Neural progenitor cell (in vitro differentiated cells): ENCODE data around the gene LINC01488. TPM values are rescaled to one million over a fixed set of nuclear protein-coding genes. Genes with fewer than 3 reads are reported as not detected.
A peak's percentile ranks its signal among the peaks of the same experiment; 100 is the strongest.

Experiments
- DNase-seq: peaks from one replicate; pipeline ENCODE4 v3.0.0-alpha.2; 2016; ENCODE audit warnings: low spot score
- H2AFZ ChIP-seq: fragments of 200-600 bp; sonication (generic); replicated peaks from 2 replicates; pipeline ENCODE4 v1.6.1; 2016; ENCODE audit warnings: antibody characterized with exemption
- H3F3A ChIP-seq: fragments of 200-600 bp; sonication (generic); 2 replicates; pipeline ENCODE4 v1.6.1; 2016; ENCODE audit warnings: antibody characterized with exemption, low read depth
- H3K27ac ChIP-seq: fragments of 200-600 bp; sonication (generic); 2 replicates; pipeline ENCODE4 v1.5.1; 2016; ENCODE audit warnings: mild to moderate bottlenecking
- H3K27me3 ChIP-seq: fragments of 200-600 bp; sonication (generic); 2 replicates; pipeline ENCODE4 v1.6.1; 2016; ENCODE audit warnings: mild to moderate bottlenecking, moderate library complexity
- H3K36me3 ChIP-seq: fragments of 200-600 bp; sonication (generic); 2 replicates; pipeline ENCODE4 v1.5.1; 2016
- H3K4me1 ChIP-seq: fragments of 200-600 bp; sonication (generic); 2 replicates; pipeline ENCODE4 v1.6.1; 2016; ENCODE audit warnings: mixed run types
- H3K4me2 ChIP-seq: fragments of 200-600 bp; sonication (generic); 2 replicates; pipeline ENCODE4 v1.6.1; 2016
- H3K4me3 ChIP-seq: fragments of 200-600 bp; sonication (generic); 2 replicates; pipeline ENCODE4 v1.5.1; 2016
- H3K79me2 ChIP-seq: fragments of 200-600 bp; sonication (generic); 2 replicates; pipeline ENCODE4 v1.6.1; 2016; ENCODE audit warnings: low read depth
- H3K9ac ChIP-seq: fragments of 200-600 bp; sonication (generic); 2 replicates; pipeline ENCODE4 v1.6.1; 2016
- H3K9me3 ChIP-seq: fragments of 200-600 bp; sonication (generic); 2 replicates; pipeline ENCODE4 v1.5.1; 2016; ENCODE audit warnings: low read depth
- H4K20me1 ChIP-seq: fragments of 200-600 bp; sonication (generic); 2 replicates; pipeline ENCODE4 v1.6.1; 2016; ENCODE audit warnings: low read depth
- H3K27ac Mint-ChIP-seq: 3 replicates; pipeline ENCODE4 v1.8.0; 2021; ENCODE audit warnings: mixed read lengths
- H3K27me3 Mint-ChIP-seq: 2 replicates; pipeline ENCODE4 v1.8.0; 2022; ENCODE audit warnings: low read depth, mild to moderate bottlenecking, inconsistent platforms, moderate library complexity, mixed read lengths; ENCODE audit not compliant: insufficient read depth
- H3K36me3 Mint-ChIP-seq: 3 replicates; pipeline ENCODE4 v1.8.0; 2021; ENCODE audit warnings: mixed read lengths
- H3K4me1 Mint-ChIP-seq: 3 replicates; pipeline ENCODE4 v1.8.0; 2021; ENCODE audit warnings: mixed read lengths
- H3K4me3 Mint-ChIP-seq: 3 replicates; pipeline ENCODE4 v1.8.0; 2021; ENCODE audit warnings: mild to moderate bottlenecking, moderate library complexity, mixed read lengths
- H3K9me3 Mint-ChIP-seq: 3 replicates; pipeline ENCODE4 v1.8.0; 2020; ENCODE audit warnings: mixed read lengths
- EZH2 ChIP-seq: fragments of 200-600 bp; sonication (generic); IDR thresholded peaks from 2 replicates; pipeline ENCODE4 v1.6.1; 2017; ENCODE audit warnings: antibody characterized with exemption, mild to moderate bottlenecking, moderate library complexity
- EZH2phosphoT487 ChIP-seq: fragments of 200-600 bp; sonication (generic); IDR thresholded peaks from 2 replicates; pipeline ENCODE4 v1.6.1; 2017; ENCODE audit warnings: antibody characterized with exemption
- total RNA-seq: library from RNA; depleted of rRNA; stranded (reverse); fragments of >200 nt; gene quantifications from 2 replicates; pipeline ENCODE4 v1.2.3, GENCODE V29; 2015; ENCODE audit warnings: low replicate concordance
- TF ChIP-seq, protein P1 (sequence below): fragments of 200-600 bp; sonication (generic); IDR thresholded peaks from 2 replicates; pipeline ENCODE4 v1.5.1; 2017; ENCODE audit warnings: antibody characterized with exemption, mild to moderate bottlenecking

The LINC01488 gene
- total RNA-seq, 1 donor from 2014 or later, result 0.09 TPM

DNA sequence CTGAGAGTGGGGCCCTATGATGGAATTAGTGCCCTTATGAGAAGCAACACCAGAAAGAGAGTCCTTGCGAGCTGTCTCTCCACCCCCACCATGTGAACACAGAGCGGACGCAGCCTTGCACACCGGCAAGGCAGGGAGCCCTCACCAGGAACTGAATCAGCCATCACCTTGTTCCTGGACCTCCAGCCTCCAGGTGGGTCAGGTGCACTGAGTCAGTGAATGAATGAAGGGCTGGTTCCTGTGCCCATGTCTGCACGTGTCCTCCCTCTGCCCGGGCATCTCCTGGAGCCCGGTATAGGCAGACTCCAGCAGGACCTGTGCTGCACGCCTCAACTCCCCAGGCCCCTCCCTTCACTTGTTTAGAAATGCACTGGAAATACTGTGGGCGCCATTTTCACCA, 54.9 kb downstream of the LINC01488 start:
- H3K4me3 ChIP-seq, result no peak overlapping the region
- no peaks in the 10 kb centered on the region for H3K9me3 ChIP-seq
- DNase-seq, result no peak
- Mint-ChIP-seq H3K4me3 (peak overlapping the region; percentile 15), H3K36me3 (no peaks in the 10 kb centered on the region), H3K27me3 (peaks cover 7% of the 10 kb centered on the region), H3K27ac (no peak overlapping the region), H3K4me1 (peaks cover 2% of the 10 kb centered on the region), H3K9me3 (peaks cover 3% of the 10 kb centered on the region)
- H3K4me2 ChIP-seq, result no peak overlapping the region
- no peaks in the 10 kb centered on the region for H3K36me3 ChIP-seq
- no peak overlapping the region for H2AFZ ChIP-seq
- H3K79me2 ChIP-seq, result no peaks in the 10 kb centered on the region
- no peaks in the 10 kb centered on the region for H4K20me1 ChIP-seq
- H3K9ac ChIP-seq, result no peak overlapping the region
- H3F3A ChIP-seq, result no peaks in the 10 kb centered on the region
- H3K27me3 ChIP-seq, result no peaks in the 10 kb centered on the region
- TF ChIP-seq, protein P1, sequence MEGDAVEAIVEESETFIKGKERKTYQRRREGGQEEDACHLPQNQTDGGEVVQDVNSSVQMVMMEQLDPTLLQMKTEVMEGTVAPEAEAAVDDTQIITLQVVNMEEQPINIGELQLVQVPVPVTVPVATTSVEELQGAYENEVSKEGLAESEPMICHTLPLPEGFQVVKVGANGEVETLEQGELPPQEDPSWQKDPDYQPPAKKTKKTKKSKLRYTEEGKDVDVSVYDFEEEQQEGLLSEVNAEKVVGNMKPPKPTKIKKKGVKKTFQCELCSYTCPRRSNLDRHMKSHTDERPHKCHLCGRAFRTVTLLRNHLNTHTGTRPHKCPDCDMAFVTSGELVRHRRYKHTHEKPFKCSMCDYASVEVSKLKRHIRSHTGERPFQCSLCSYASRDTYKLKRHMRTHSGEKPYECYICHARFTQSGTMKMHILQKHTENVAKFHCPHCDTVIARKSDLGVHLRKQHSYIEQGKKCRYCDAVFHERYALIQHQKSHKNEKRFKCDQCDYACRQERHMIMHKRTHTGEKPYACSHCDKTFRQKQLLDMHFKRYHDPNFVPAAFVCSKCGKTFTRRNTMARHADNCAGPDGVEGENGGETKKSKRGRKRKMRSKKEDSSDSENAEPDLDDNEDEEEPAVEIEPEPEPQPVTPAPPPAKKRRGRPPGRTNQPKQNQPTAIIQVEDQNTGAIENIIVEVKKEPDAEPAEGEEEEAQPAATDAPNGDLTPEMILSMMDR, result no peak
- TF ChIP-seq EZH2 (no peak), EZH2phosphoT487 (no peak)
- H3K4me1 ChIP-seq, result peaks cover 2% of the 10 kb centered on the region
- no peak overlapping the region for H3K27ac ChIP-seq

DNA sequence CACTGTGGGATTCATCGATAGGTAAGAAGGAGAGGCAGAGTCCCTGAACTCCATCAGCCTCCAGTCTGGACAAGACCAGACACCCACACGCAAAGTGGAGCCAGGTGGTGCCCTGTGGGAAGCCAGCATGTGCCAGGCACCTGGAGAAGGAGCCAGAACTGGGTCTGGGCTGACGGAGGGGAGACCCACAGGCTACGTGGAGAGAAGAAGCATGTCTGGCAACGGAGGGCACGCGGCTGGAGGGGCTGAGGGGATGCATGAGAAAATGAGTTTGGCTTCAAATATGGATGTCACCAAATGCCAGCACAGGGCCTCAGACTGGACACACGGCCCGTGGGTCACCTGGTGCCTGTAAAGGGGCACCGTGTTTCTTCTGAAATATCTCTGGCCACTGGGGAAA, 55.7 kb downstream of the LINC01488 start:
- Histone ChIP-seq H3K4me2 (no peak overlapping the region), H3K9me3 (no peaks in the 10 kb centered on the region), H3K9ac (no peak overlapping the region), H3F3A (no peaks in the 10 kb centered on the region), H3K4me1 (peaks cover 2% of the 10 kb centered on the region), H2AFZ (no peak overlapping the region), H3K27ac (no peak overlapping the region), H3K4me3 (no peak overlapping the region), H3K27me3 (no peaks in the 10 kb centered on the region), H3K36me3 (no peaks in the 10 kb centered on the region), H3K79me2 (no peaks in the 10 kb centered on the region), H4K20me1 (no peaks in the 10 kb centered on the region)
- H3K9me3 Mint-ChIP-seq, result no peaks in the 10 kb centered on the region
- peaks cover 7% of the 10 kb centered on the region for H3K27me3 Mint-ChIP-seq
- no peak for DNase-seq
- peaks cover 2% of the 10 kb centered on the region for H3K4me1 Mint-ChIP-seq
- H3K27ac Mint-ChIP-seq, result peak overlapping the region; percentile 90
- no peaks in the 10 kb centered on the region for H3K36me3 Mint-ChIP-seq
- TF ChIP-seq, protein P1, result no peak
- no peak for TF ChIP-seq EZH2phosphoT487
- no peak for TF ChIP-seq EZH2
- no peak overlapping the region for H3K4me3 Mint-ChIP-seq

GRCh38 chr11:69537855-69538640, 56.6 kb downstream of the LINC01488 start:
- Histone ChIP-seq H3K27me3 (no peaks in the 10 kb centered on the region), H4K20me1 (no peaks in the 10 kb centered on the region), H3K4me2 (no peak overlapping the region), H3K36me3 (no peaks in the 10 kb centered on the region), H3K4me3 (no peak overlapping the region), H2AFZ (no peak overlapping the region), H3K79me2 (no peaks in the 10 kb centered on the region), H3K9me3 (no peaks in the 10 kb centered on the region), H3K27ac (no peak overlapping the region), H3K9ac (no peak overlapping the region), H3K4me1 (peaks cover 2% of the 10 kb centered on the region), H3F3A (no peaks in the 10 kb centered on the region)
- Mint-ChIP-seq H3K9me3 (no peaks in the 10 kb centered on the region), H3K4me1 (peaks cover 7% of the 10 kb centered on the region), H3K27ac (peak overlapping the region; percentile 64), H3K36me3 (no peaks in the 10 kb centered on the region), H3K27me3 (peaks cover 7% of the 10 kb centered on the region), H3K4me3 (no peak overlapping the region)
- no peak for DNase-seq
- TF ChIP-seq, protein P1, result no peak
